ENCODE data around the gene MRPL22.

MRPL22 gene

GRCh38 chr5:154943527-154943926 is 2.7 kb downstream of the MRPL22 start:
- TF ChIP-seq POLR2AphosphoS5 (IDR thresholded peaks at IDR 0.05; ENCODE audit: low read depth, low read length) (no peak), SIN3A (IDR thresholded peaks at IDR 0.05; ENCODE audit: borderline replicate concordance, insufficient read depth, low read length) (no peak), FOXP2 (optimal IDR thresholded peaks at IDR 0.05; ENCODE audit: borderline replicate concordance, extremely low read depth, extremely low read length, insufficient read depth) (no peak), TAF1 (IDR thresholded peaks at IDR 0.05; ENCODE audit: borderline replicate concordance, insufficient read depth, low read length) (no peak), REST (IDR thresholded peaks at IDR 0.05; ENCODE audit: insufficient read depth in 1 of 2, low read depth in 2 of 2, low read length in 2 of 2) (no peak)

- no peak for TF ChIP-seq REST (IDR thresholded peaks at IDR 0.05; ENCODE audit: insufficient read depth in 1 of 2, low read depth in 2 of 2, low read length in 2 of 2)
- no peak for TF ChIP-seq FOXP2 (optimal IDR thresholded peaks at IDR 0.05; ENCODE audit: borderline replicate concordance, extremely low read depth, extremely low read length, insufficient read depth)
- TF ChIP-seq TAF1 (IDR thresholded peaks at IDR 0.05; ENCODE audit: borderline replicate concordance, insufficient read depth, low read length): no peak
These were observed 3.8 kb downstream of the MRPL22 start for GRCh38 chr5:154944716-154945115.

- no peak for TF ChIP-seq REST (IDR thresholded peaks at IDR 0.05; ENCODE audit: insufficient read depth in 1 of 2, low read depth in 2 of 2, low read length in 2 of 2)
- TF ChIP-seq POLR2AphosphoS5 (IDR thresholded peaks at IDR 0.05; ENCODE audit: low read depth, low read length): no peak
- no peak for TF ChIP-seq TAF1 (IDR thresholded peaks at IDR 0.05; ENCODE audit: borderline replicate concordance, insufficient read depth, low read length)
- TF ChIP-seq SIN3A (IDR thresholded peaks at IDR 0.05; ENCODE audit: borderline replicate concordance, insufficient read depth, low read length): no peak
- TF ChIP-seq FOXP2 (optimal IDR thresholded peaks at IDR 0.05; ENCODE audit: borderline replicate concordance, extremely low read depth, extremely low read length, insufficient read depth): no peak
These were observed 4.9 kb downstream of the MRPL22 start for GRCh38 chr5:154945695-154946301.

GRCh38 chr5:154947778-154948177 is 6.9 kb downstream of the MRPL22 start:
- no peak for TF ChIP-seq POLR2AphosphoS5 (IDR thresholded peaks at IDR 0.05; ENCODE audit: low read depth, low read length)
- TF ChIP-seq REST (IDR thresholded peaks at IDR 0.05; ENCODE audit: insufficient read depth in 1 of 2, low read depth in 2 of 2, low read length in 2 of 2): no peak
- TF ChIP-seq TAF1 (IDR thresholded peaks at IDR 0.05; ENCODE audit: borderline replicate concordance, insufficient read depth, low read length): no peak
- TF ChIP-seq SIN3A (IDR thresholded peaks at IDR 0.05; ENCODE audit: borderline replicate concordance, insufficient read depth, low read length): no peak
- no peak for TF ChIP-seq FOXP2 (optimal IDR thresholded peaks at IDR 0.05; ENCODE audit: borderline replicate concordance, extremely low read depth, extremely low read length, insufficient read depth)

GRCh38 chr5:154948313-154948712 is 7.4 kb downstream of the MRPL22 start:
- TF ChIP-seq TAF1 (IDR thresholded peaks at IDR 0.05; ENCODE audit: borderline replicate concordance, insufficient read depth, low read length): no peak
- no peak for TF ChIP-seq REST (IDR thresholded peaks at IDR 0.05; ENCODE audit: insufficient read depth in 1 of 2, low read depth in 2 of 2, low read length in 2 of 2)
- no peak for TF ChIP-seq POLR2AphosphoS5 (IDR thresholded peaks at IDR 0.05; ENCODE audit: low read depth, low read length)
- TF ChIP-seq SIN3A (IDR thresholded peaks at IDR 0.05; ENCODE audit: borderline replicate concordance, insufficient read depth, low read length): no peak
- no peak for TF ChIP-seq FOXP2 (optimal IDR thresholded peaks at IDR 0.05; ENCODE audit: borderline replicate concordance, extremely low read depth, extremely low read length, insufficient read depth)

All from PFSK-1 (cell line).